ENCODE measurements around the gene PRR16. TPM values are rescaled to one million over a fixed set of nuclear protein-coding genes. Genes with fewer than 3 reads are reported as not detected.

Gene PRR16
- total RNA-seq, 4 donors from 2014 or later, result 1.9 to 8.6 (median 2.8) TPM

DNA sequence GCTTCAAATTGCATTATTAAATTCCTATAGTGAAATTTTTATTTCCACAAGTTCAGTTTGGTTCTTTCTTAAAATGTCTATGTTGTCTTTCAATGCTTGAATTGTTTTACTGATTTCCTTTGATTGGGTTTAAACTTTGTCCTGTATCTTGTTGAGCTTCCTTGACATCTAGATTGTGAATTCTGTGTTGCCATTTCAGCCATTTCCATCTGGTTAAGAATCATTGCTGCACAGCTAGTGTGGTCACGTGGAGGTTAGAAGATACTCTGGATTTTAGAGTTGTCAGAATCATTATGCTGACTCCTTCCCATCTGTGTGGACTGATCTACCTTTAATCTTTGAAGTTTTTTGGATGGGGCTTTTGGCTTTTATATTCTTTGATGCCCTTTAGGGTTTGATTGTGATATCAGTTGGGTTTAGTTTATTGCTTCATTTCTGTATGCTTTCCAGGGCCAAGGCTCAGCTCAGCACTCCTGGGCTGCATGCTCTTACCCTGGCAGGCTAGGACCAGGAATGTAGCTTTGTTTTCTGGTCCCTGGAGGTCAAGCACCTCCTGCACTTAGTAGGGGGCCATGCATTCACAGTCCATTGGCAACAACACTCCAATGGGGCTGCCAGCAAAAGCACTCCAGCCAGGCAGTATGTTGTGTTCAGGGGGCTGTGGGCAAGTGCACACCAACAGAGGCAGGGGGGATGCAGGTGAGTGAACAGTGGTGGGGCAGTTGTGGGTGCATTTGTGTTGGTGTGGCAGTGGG, 141.4 kb downstream of the PRR16 start:
- TF ChIP-seq, protein P1, sequence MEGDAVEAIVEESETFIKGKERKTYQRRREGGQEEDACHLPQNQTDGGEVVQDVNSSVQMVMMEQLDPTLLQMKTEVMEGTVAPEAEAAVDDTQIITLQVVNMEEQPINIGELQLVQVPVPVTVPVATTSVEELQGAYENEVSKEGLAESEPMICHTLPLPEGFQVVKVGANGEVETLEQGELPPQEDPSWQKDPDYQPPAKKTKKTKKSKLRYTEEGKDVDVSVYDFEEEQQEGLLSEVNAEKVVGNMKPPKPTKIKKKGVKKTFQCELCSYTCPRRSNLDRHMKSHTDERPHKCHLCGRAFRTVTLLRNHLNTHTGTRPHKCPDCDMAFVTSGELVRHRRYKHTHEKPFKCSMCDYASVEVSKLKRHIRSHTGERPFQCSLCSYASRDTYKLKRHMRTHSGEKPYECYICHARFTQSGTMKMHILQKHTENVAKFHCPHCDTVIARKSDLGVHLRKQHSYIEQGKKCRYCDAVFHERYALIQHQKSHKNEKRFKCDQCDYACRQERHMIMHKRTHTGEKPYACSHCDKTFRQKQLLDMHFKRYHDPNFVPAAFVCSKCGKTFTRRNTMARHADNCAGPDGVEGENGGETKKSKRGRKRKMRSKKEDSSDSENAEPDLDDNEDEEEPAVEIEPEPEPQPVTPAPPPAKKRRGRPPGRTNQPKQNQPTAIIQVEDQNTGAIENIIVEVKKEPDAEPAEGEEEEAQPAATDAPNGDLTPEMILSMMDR (IDR thresholded peaks at IDR 0.05), result no peak
- TF ChIP-seq POLR2A (IDR thresholded peaks at IDR 0.05), result no peak
- no peaks in the 10 kb centered on the region for H3K27me3 ChIP-seq
- H3K36me3 ChIP-seq, result no peaks in the 10 kb centered on the region
- no peak for DNase-seq
- no peaks in the 10 kb centered on the region for H3K9me3 ChIP-seq
- no peaks in the 10 kb centered on the region for H3K4me1 ChIP-seq
- no peak overlapping the region for H3K27ac ChIP-seq
- WGBS, 2 donors, result 91 to 92% methylated on average over 1 of the region's 1 CpG
- intact Hi-C loops (cut with DNase I), result no loop called here
- H3K4me3 ChIP-seq (replicated peaks in 1 of 3), result no peak overlapping the region

DNA sequence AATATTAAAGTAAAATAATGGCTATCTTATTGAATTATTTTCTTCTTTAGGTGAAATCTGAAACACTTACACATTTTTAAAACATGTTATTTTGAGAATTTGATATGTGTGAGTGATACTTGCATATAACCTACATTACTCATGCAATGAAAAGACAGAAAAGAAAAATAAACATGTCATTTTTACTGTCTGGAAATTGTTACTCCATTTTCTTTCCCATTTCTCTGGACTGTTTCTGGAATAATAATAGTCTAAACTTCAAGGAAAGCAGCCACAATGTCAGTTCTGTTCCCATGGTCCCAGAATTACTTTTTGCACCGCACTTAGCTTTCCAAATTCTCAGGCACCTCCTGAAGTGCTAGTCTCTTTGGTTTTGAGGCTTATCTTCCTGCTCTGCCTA, 145.5 kb downstream of the PRR16 start:
- Histone ChIP-seq H3K27me3 (no peaks in the 10 kb centered on the region), H3K36me3 (no peaks in the 10 kb centered on the region), H3K9me3 (no peaks in the 10 kb centered on the region), H3K27ac (no peak overlapping the region), H3K4me1 (no peaks in the 10 kb centered on the region), H3K4me3 (replicated peaks in 1 of 3) (no peak overlapping the region)
- intact Hi-C loops (cut with DNase I), result no loop called here
- TF ChIP-seq, protein P1 (IDR thresholded peaks at IDR 0.05), result no peak
- no peak for TF ChIP-seq POLR2A (IDR thresholded peaks at IDR 0.05)
- DNase-seq, result no peak
- 91 to 93% methylated on average over 1 of the region's 1 CpG for WGBS, 2 donors

GRCh38 chr5:120610145-120610544, 146.0 kb downstream of the PRR16 start:
- 89% methylated on average over 2 of the region's 2 CpGs for WGBS, 2 donors
- TF ChIP-seq, protein P1 (IDR thresholded peaks at IDR 0.05), result no peak
- no peak for TF ChIP-seq POLR2A (IDR thresholded peaks at IDR 0.05)
- DNase-seq, result no peak
- Histone ChIP-seq H3K36me3 (no peaks in the 10 kb centered on the region), H3K4me1 (no peaks in the 10 kb centered on the region), H3K9me3 (no peaks in the 10 kb centered on the region), H3K27me3 (no peaks in the 10 kb centered on the region), H3K4me3 (replicated peaks in 1 of 3) (no peak overlapping the region), H3K27ac (no peak overlapping the region)
- intact Hi-C loops (cut with DNase I), result no loop called here

DNA sequence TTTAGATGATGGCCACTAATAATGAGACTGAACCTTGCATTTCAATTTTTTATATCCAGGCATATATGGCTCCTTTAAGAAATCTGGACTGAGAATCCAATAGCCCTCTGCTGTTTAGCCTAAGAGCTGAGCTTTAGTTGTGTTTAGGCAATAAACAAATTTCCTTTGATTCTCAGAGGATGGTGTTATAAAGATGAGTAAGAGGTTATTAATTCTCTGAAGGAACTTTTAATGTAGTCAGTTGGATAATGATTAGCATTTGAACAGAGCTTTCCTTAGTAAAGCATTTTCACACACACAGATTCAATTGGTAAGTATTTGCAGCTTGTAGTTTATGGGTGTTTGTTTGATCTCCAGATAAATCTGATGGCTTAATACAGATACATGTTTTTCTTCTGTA, 149.6 kb downstream of the PRR16 start:
- H3K9me3 ChIP-seq, result no peaks in the 10 kb centered on the region
- no peaks in the 10 kb centered on the region for H3K36me3 ChIP-seq
- H3K27ac ChIP-seq, result no peak overlapping the region
- no peaks in the 10 kb centered on the region for H3K27me3 ChIP-seq
- TF ChIP-seq, protein P1 (IDR thresholded peaks at IDR 0.05), result no peak
- no peak for TF ChIP-seq POLR2A (IDR thresholded peaks at IDR 0.05)
- H3K4me3 ChIP-seq (replicated peaks in 1 of 3), result no peak overlapping the region
- no peaks in the 10 kb centered on the region for H3K4me1 ChIP-seq
- intact Hi-C loops (cut with DNase I), result no loop called here
- DNase-seq, result no peak

DNA sequence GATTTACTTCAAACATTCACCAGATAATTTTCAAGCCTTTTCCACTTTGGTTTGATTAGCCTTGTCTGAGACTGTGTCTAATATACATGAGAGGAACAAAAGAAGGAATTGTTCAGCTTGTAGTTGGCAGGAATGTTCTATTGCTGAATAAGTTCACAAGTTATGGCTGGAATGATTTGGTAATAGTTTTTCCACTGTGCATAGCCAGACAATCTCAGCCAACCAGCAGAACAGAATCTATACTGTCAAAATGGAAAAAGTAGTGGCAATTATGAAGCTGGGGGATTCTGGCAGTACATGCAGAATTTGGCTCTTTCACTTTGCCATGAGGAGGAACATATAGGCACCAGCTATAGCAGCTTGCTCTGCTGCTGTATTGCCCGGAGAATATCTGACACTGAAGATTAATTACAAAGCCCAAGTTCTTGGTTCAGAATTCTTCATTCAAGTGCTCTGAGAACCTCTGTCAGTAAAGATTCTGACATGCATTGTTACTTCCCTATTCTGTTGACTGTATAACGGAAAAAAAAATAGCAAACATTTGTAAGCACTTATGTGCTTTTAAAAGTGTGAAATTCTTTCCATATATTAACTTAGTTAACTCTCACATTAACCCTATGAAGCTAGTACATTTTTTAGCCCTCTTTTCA, 150.6 kb downstream of the PRR16 start:
- H3K27ac ChIP-seq, result no peak overlapping the region
- H3K36me3 ChIP-seq, result no peaks in the 10 kb centered on the region
- H3K27me3 ChIP-seq, result no peaks in the 10 kb centered on the region
- intact Hi-C loops (cut with DNase I), result no loop called here
- TF ChIP-seq, protein P1 (IDR thresholded peaks at IDR 0.05), result no peak
- no peak for TF ChIP-seq POLR2A (IDR thresholded peaks at IDR 0.05)
- no peaks in the 10 kb centered on the region for H3K4me1 ChIP-seq
- DNase-seq, result no peak
- WGBS, 2 donors, result 46 to 53% methylated on average over 2 of the region's 2 CpGs
- H3K9me3 ChIP-seq, result no peaks in the 10 kb centered on the region
- no peak overlapping the region for H3K4me3 ChIP-seq (replicated peaks in 1 of 3)
